GM12878 (cell line): ENCODE measurements around the gene EFNA4. TPM values are rescaled to one million over a fixed set of nuclear protein-coding genes. Genes with fewer than 3 reads are reported as not detected.

Experiments
- ATAC-seq: fragments of 200-7000 bp; cut with Tn5 transposase; 3 replicates; pipeline ENCODE4 v1.9.1; 2020; ENCODE audit warnings: mild to moderate bottlenecking, moderate library complexity
- BruUV-seq: library from RNA; stranded (reverse); fragments of 400-500 nt; replicated peaks from 2 replicates; lab custom pipeline; 2021; lab: Mats Ljungman, UMichigan
- CTCF ChIA-PET: fragments of 300-600 bp; sonication (Branson Sonifier 250); formaldehyde crosslinking; extraction: SDS; loops from one replicate; lab custom pipeline; 2021; ENCODE audit warnings: inconsistent platforms; lab: Yijun Ruan, JAX
- POLR2A ChIA-PET: fragments of 350-600 bp; formaldehyde crosslinking; extraction: SDS; loops from one replicate; lab custom pipeline; 2021; ENCODE audit warnings: inconsistent platforms; lab: Charles Lee
- RAD21 ChIA-PET: fragments of 300-600 bp; sonication (Branson Sonifier 250); formaldehyde crosslinking; loops from one replicate; lab custom pipeline; 2023; ENCODE audit warnings: antibody characterized with exemption; ENCODE audit not compliant: unreplicated experiment; lab: Charles Lee
- SMC1A ChIA-PET: fragments of 300-600 bp; sonication (Branson Sonifier 250); formaldehyde crosslinking; loops from one replicate; lab custom pipeline; 2023; ENCODE audit not compliant: unreplicated experiment, uncharacterized antibody; lab: Charles Lee
- DNase-seq: peaks from one replicate; pipeline ENCODE4 v3.0.0-alpha.2; 2011; ENCODE audit warnings: low read depth, low spot score
- FAIRE-seq: peaks from 3 replicates; lab custom pipeline; 2011; peaks lifted over from hg19 to GRCh38; lab: Jason Lieb, UNC
- H2AFZ ChIP-seq: 2 replicates; pipeline ENCODE4 v1.6.0; 2011; ENCODE audit warnings: low read depth, low read length, control low read depth; ENCODE audit not compliant: control insufficient read depth
- H3K27ac ChIP-seq: 2 replicates; pipeline ENCODE4 v1.5.1; 2011; ENCODE audit warnings: control low read depth; ENCODE audit not compliant: control insufficient read depth, insufficient read depth
- H3K27me3 ChIP-seq, 2 experiments: replicated peaks in 1 of 2; 2 replicates each; pipeline versions ENCODE4 v1.6.0 to v1.6.1; 2011; ENCODE audit warnings: low read length in 1 of 2; ENCODE audit not compliant: control insufficient read depth in 2 of 2, insufficient read depth in 2 of 2
- H3K36me3 ChIP-seq, 2 experiments: 2 replicates each; pipeline ENCODE4 v1.5.1; 2011; ENCODE audit warnings: low read length in 1 of 2; ENCODE audit not compliant: control insufficient read depth in 2 of 2, insufficient read depth in 2 of 2
- H3K4me1 ChIP-seq: 2 replicates; pipeline ENCODE4 v1.6.1; 2011; ENCODE audit warnings: mild to moderate bottlenecking, low read length, moderate library complexity, mixed read lengths; ENCODE audit not compliant: control insufficient read depth, insufficient read depth
- H3K4me2 ChIP-seq: 2 replicates; pipeline ENCODE4 v1.6.0; 2011; ENCODE audit warnings: control low read depth; ENCODE audit not compliant: control insufficient read depth, insufficient read depth
- H3K4me3 ChIP-seq: fragments of 200-600 bp; sonication (generic); 2 replicates; pipeline ENCODE4 v1.5.1; 2016
- H3K79me2 ChIP-seq: 2 replicates; pipeline ENCODE4 v1.6.0; 2011; ENCODE audit warnings: low read length; ENCODE audit not compliant: control insufficient read depth, insufficient read depth
- H3K9ac ChIP-seq: 2 replicates; pipeline ENCODE4 v1.8.0; 2011; ENCODE audit warnings: low read length, control low read depth, mixed read lengths; ENCODE audit not compliant: control insufficient read depth, insufficient read depth
- H3K9me3 ChIP-seq: replicated peaks from 3 replicates; pipeline ENCODE4 v1.5.1; 2011; ENCODE audit warnings: mild to moderate bottlenecking, low read length; ENCODE audit not compliant: control insufficient read depth, insufficient read depth
- H4K20me1 ChIP-seq: 2 replicates; pipeline ENCODE4 v1.6.0; 2011; ENCODE audit not compliant: control insufficient read depth, insufficient read depth
- BHLHE40 ChIP-seq, 2 experiments: fragments of 450-650 bp in 1 of 2; IDR thresholded peaks; 2 replicates each; pipeline ENCODE4 v1.6.1; 2011 to 2017; ENCODE audit warnings: low read depth in 2 of 2, borderline replicate concordance in 1 of 2, improper control_type of control experiment in 1 of 2, low read length in 1 of 2, mild to moderate bottlenecking in 1 of 2
- BMI1 ChIP-seq: fragments of 450-650 bp; IDR thresholded peaks from 2 replicates; pipeline ENCODE4 v1.6.1; 2016; ENCODE audit warnings: mild to moderate bottlenecking, moderate library complexity, borderline replicate concordance
- CBX5 ChIP-seq: sonication (generic); IDR thresholded peaks from 2 replicates; pipeline ENCODE4 v1.6.1; 2016; ENCODE audit warnings: low read depth, moderate library complexity, mild to moderate bottlenecking, inconsistent platforms
- CHD4 ChIP-seq: fragments of 200-600 bp; sonication (generic); IDR thresholded peaks from 2 replicates; pipeline ENCODE4 v1.6.1; 2016; ENCODE audit warnings: mild to moderate bottlenecking
- FOS ChIP-seq: IDR thresholded peaks from 3 replicates; pipeline ENCODE4 v1.6.1; 2011; ENCODE audit warnings: borderline replicate concordance; ENCODE audit not compliant: insufficient read length; ENCODE audit errors: extremely low read depth
- GABPA ChIP-seq: IDR thresholded peaks from 2 replicates; pipeline ENCODE4 v1.6.1; 2014; ENCODE audit warnings: antibody characterized with exemption, low read depth, mild to moderate bottlenecking, inconsistent platforms
- HDAC2 ChIP-seq: fragments of 200-600 bp; sonication (generic); IDR thresholded peaks from 2 replicates; pipeline ENCODE4 v1.6.1; 2017
- LARP7 ChIP-seq: fragments of 450-650 bp; IDR thresholded peaks from 2 replicates; pipeline ENCODE4 v1.6.1; 2017; ENCODE audit warnings: mild to moderate bottlenecking
- MYC ChIP-seq: IDR thresholded peaks from 2 replicates; pipeline ENCODE4 v1.6.1; 2011; ENCODE audit warnings: mild to moderate bottlenecking, low read length, moderate library complexity, inconsistent platforms; ENCODE audit not compliant: insufficient read depth, insufficient replicate concordance, insufficient read length, severe bottlenecking
- PAX8 ChIP-seq: fragments of 450-650 bp; IDR thresholded peaks from 2 replicates; pipeline ENCODE4 v1.6.1; 2017; ENCODE audit warnings: mild to moderate bottlenecking, moderate library complexity
- POU2F2 ChIP-seq: IDR thresholded peaks from 3 replicates; pipeline ENCODE4 v1.6.1; 2011; ENCODE audit warnings: low read depth, mild to moderate bottlenecking, low read length, borderline replicate concordance
- RCOR1 ChIP-seq: conservative IDR thresholded peaks from 2 replicates; pipeline ENCODE4 v1.6.1; 2012; ENCODE audit warnings: low read depth, low read length, improper control_type of control experiment
- SREBF2 ChIP-seq: IDR thresholded peaks from 2 replicates; pipeline ENCODE4 v1.6.1; 2012; ENCODE audit warnings: mild to moderate bottlenecking, low read length
- SUPT20H ChIP-seq: IDR thresholded peaks from 2 replicates; pipeline ENCODE4 v1.6.1; 2011; ENCODE audit warnings: low read depth, mild to moderate bottlenecking, low read length, moderate library complexity, borderline replicate concordance; ENCODE audit not compliant: control insufficient read depth
- ZNF207 ChIP-seq: fragments of 450-650 bp; IDR thresholded peaks from 2 replicates; pipeline ENCODE4 v1.6.1; 2014; ENCODE audit warnings: antibody characterized with exemption, mild to moderate bottlenecking, borderline replicate concordance
- ZNF217 ChIP-seq: fragments of 450-650 bp; IDR thresholded peaks from 2 replicates; pipeline ENCODE4 v1.6.1; 2017; ENCODE audit warnings: antibody characterized with exemption, mild to moderate bottlenecking
- WGBS: methylation state at CpG from one replicate; pipeline ENCODE4 v1.1.6; 2016; ENCODE audit warnings: low lambda C conversion rate; ENCODE audit not compliant: insufficient replicate concordance, insufficient coverage; ENCODE audit errors: missing lambda C conversion rate; 5-methylcytosine and 5-hydroxymethylcytosine counted together
- in situ Hi-C: fragments of 300-500 bp; cut with MboI; formaldehyde crosslinking; loops from 9 replicates; pipeline ENCODE4 v1.14.3; 2018; ENCODE audit warnings: mixed read lengths
- intact Hi-C: fragments of 100-400 bp; cut with micrococcal nuclease; formaldehyde crosslinking; loops from one replicate; pipeline ENCODE4 v1.14.2; 2022; ENCODE audit not compliant: unreplicated experiment
- polyA plus RNA-seq, 11 experiments: library from polyadenylated mRNA; depleted of rRNA in 4 of 11; unstranded in 6 of 11; stranded (reverse) in 5 of 11; fragments of >200 nt; fragmentation: Nextera tagmentation in 4 of 11; fragmentation: Illumina TruSeq in 1 of 11; extraction: Ambion mirVana in 4 of 11; extraction: Trizol in 1 of 11; gene quantifications; 1 replicate in 1 of 11; 2 replicates in 10 of 11; pipeline versions ENCODE4 v1.2.1 to v1.2.3, GENCODE V29; 2011 to 2016; ENCODE audit warnings: inconsistent platforms in 2 of 11, missing spikeins in 2 of 11, low read depth in 1 of 11
- total RNA-seq, 4 experiments: library from RNA; depleted of rRNA in 3 of 4; stranded (reverse); fragments of >200 nt in 3 of 4; fragmentation: Illumina TruSeq in 1 of 4; extraction: Trizol in 1 of 4; gene quantifications; 2 replicates each; pipeline versions ENCODE4 v1.2.1 to v1.2.3, GENCODE V29; 2013 to 2021
- TF ChIP-seq, protein P1 (sequence below): fragments of 450-650 bp; conservative IDR thresholded peaks from 2 replicates; pipeline ENCODE4 v1.6.1; 2017; ENCODE audit warnings: mild to moderate bottlenecking, moderate library complexity
- TF ChIP-seq, protein P2 (sequence below): fragments of 450-650 bp; IDR thresholded peaks from 2 replicates; pipeline ENCODE4 v1.6.1; 2017; ENCODE audit warnings: antibody characterized with exemption, mild to moderate bottlenecking, moderate library complexity

The EFNA4 gene
- total and polyA plus RNA-seq, 10 of the 15 experiments (the other 5 are each of a cell fraction or from before 2014, with no cell fraction given): 0.52 to 14.1 (median 4.8) TPM

DNA sequence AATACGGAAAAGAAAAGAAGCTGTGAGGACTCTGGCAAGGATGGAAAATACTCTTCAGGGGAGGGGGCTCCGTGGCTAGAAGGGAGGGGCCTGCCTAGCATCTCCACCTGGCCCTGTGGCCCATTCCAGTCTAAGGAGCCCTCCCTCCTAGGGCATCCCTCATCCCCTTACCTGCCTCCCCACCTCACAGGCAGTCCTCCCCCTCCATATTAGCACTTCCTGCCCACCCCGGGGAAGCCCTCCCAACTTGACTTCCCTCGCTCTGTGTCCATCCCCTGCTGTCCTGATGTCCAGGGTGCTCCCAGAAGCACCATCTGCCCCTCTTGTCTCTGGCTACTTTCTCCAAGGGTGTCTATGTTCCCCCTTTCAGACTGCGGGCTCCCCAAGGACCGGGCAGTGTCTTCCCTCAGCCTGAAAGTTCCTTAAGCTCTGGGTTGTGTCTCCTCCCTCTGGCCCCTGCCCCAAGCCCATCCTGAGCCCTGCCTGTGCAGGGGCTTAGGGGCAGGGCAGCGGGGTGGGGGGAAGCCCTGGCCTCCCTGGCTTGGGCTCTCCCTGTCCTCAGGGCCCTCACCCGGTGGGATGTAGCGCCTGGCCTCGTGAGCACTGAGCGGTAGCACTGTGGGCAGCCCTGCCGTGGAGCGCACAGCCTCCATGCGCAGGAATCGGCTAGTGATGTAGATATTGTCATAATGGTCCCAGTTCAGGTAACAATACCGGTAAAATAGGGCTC, 33.9 kb upstream of the EFNA4 start (continued):
- no peak for TF ChIP-seq ZNF207
- TF ChIP-seq BMI1: no peak

DNA sequence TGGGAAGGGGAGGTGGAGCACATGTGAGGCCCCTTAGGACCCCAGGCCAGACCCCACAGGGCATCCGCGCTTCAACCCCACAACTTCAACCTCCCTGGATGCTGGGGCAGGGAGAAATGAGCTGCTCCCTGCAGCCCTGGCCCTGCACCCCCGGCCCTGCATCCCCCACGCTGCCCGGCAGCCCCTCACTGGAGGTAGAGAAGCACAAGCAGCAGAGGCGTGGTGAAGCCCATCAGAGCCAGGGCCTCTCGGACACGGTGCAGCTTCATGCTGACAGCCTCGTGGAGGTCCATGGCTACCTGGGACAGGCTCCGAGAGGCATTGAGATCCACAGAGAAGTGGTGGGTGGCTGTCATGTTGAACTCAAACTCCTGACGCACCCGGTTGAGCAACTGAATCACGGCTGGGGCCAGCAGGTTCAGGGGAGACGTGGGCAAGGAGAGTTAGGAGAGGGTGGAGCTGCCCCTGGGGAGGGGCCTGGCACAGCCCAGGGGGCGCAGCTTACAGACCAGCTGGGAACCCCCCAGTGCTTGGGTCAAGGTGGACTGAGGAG, 33.2 kb upstream of the EFNA4 start:
- Histone ChIP-seq H3K9me3 (no peaks in the 10 kb centered on the region), H3K4me2 (no peak overlapping the region), H3K36me3 (no peaks in the 10 kb centered on the region), H3K79me2 (no peaks in the 10 kb centered on the region), H3K4me3 (no peak overlapping the region), H3K9ac (no peak overlapping the region), H4K20me1 (no peaks in the 10 kb centered on the region), H2AFZ (no peak overlapping the region), H3K4me1 (no peaks in the 10 kb centered on the region), H3K27ac (no peak overlapping the region), H3K27me3 (no peaks in the 10 kb centered on the region; a peak in 2 of 4 replicates)
- in situ Hi-C loops: no loop called here
- ChIA-PET SMC1A (interaction anchor here (0.7 kb wide), 1 partner anchor 14 kb away, joined by 3 read pairs; no protein-coding TSS in a partner anchor), CTCF (no interaction called here), POLR2A (no interaction called here), RAD21 (no interaction called here)
- ATAC-seq (no peak), FAIRE-seq (no peak), DNase-seq (no peak)
- WGBS: 37% methylated on average over 15 of the region's 15 CpGs
- intact Hi-C loops: no loop called here
- BruUV-seq: no TSS peak
- TF ChIP-seq SREBF2: no peak
- no peak for TF ChIP-seq POU2F2
- TF ChIP-seq GABPA: no peak
- no peak for TF ChIP-seq SUPT20H
- TF ChIP-seq FOS: no peak
- no peak for TF ChIP-seq CHD4
- TF ChIP-seq, protein P1, sequence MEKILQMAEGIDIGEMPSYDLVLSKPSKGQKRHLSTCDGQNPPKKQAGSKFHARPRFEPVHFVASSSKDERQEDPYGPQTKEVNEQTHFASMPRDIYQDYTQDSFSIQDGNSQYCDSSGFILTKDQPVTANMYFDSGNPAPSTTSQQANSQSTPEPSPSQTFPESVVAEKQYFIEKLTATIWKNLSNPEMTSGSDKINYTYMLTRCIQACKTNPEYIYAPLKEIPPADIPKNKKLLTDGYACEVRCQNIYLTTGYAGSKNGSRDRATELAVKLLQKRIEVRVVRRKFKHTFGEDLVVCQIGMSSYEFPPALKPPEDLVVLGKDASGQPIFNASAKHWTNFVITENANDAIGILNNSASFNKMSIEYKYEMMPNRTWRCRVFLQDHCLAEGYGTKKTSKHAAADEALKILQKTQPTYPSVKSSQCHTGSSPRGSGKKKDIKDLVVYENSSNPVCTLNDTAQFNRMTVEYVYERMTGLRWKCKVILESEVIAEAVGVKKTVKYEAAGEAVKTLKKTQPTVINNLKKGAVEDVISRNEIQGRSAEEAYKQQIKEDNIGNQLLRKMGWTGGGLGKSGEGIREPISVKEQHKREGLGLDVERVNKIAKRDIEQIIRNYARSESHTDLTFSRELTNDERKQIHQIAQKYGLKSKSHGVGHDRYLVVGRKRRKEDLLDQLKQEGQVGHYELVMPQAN: no peak
- TF ChIP-seq RCOR1: no peak
- TF ChIP-seq LARP7: no peak
- TF ChIP-seq, protein P2, sequence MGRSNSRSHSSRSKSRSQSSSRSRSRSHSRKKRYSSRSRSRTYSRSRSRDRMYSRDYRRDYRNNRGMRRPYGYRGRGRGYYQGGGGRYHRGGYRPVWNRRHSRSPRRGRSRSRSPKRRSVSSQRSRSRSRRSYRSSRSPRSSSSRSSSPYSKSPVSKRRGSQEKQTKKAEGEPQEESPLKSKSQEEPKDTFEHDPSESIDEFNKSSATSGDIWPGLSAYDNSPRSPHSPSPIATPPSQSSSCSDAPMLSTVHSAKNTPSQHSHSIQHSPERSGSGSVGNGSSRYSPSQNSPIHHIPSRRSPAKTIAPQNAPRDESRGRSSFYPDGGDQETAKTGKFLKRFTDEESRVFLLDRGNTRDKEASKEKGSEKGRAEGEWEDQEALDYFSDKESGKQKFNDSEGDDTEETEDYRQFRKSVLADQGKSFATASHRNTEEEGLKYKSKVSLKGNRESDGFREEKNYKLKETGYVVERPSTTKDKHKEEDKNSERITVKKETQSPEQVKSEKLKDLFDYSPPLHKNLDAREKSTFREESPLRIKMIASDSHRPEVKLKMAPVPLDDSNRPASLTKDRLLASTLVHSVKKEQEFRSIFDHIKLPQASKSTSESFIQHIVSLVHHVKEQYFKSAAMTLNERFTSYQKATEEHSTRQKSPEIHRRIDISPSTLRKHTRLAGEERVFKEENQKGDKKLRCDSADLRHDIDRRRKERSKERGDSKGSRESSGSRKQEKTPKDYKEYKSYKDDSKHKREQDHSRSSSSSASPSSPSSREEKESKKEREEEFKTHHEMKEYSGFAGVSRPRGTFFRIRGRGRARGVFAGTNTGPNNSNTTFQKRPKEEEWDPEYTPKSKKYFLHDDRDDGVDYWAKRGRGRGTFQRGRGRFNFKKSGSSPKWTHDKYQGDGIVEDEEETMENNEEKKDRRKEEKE: no peak
- TF ChIP-seq CBX5: no peak
- TF ChIP-seq ZNF217: no peak
- TF ChIP-seq HDAC2: no peak
- no peak for TF ChIP-seq BHLHE40 (IDR thresholded peaks at IDR 0.05; ENCODE audit: borderline replicate concordance in 1 of 2, low read depth in 2 of 2, low read length in 1 of 2)
- no peak for TF ChIP-seq MYC
- no peak for TF ChIP-seq PAX8
